ENCODE data around the gene VWC2L.

VWC2L gene

DNA sequence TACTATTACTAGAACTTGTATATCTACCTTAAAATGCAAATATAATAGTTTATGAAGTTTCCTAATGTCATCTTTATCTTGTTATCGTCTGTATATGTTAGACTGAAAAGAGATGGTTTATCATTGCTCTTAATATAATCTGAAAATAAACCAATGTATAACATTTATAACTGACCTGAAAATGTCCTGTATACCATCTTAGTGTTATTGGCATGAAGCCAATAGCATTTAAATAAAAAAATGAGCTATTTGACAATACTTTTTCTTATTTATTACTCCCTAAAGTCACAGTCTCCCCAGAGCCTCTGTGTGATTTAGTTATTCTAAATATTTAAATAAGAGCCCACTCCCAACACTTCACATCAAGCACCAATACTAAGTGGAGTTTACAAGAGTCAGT lies 1.8 kb downstream of the VWC2L start:
- Mint-ChIP-seq H3K4me1 (no peaks in the 10 kb centered on the region), H3K36me3 (no peaks in the 10 kb centered on the region), H3K27ac (no peak overlapping the region), H3K27me3 (no peaks in the 10 kb centered on the region), H3K4me3 (no peak overlapping the region), H3K9me3 (no peaks in the 10 kb centered on the region)
- ATAC-seq, result no peak

- Mint-ChIP-seq H3K4me3 (no peak overlapping the region), H3K27me3 (no peaks in the 10 kb centered on the region), H3K4me1 (no peaks in the 10 kb centered on the region), H3K27ac (no peak overlapping the region), H3K9me3 (no peaks in the 10 kb centered on the region), H3K36me3 (no peaks in the 10 kb centered on the region)
- no peak for ATAC-seq
Measured at GRCh38 chr2:214436470-214436869, 25.6 kb downstream of the VWC2L start.

GRCh38 chr2:214450118-214450894 lies 39.5 kb downstream of the VWC2L start:
- Mint-ChIP-seq H3K4me3 (no peak overlapping the region), H3K36me3 (no peaks in the 10 kb centered on the region), H3K9me3 (no peaks in the 10 kb centered on the region), H3K4me1 (no peaks in the 10 kb centered on the region), H3K27ac (no peak overlapping the region), H3K27me3 (no peaks in the 10 kb centered on the region)
- ATAC-seq, result no peak

GRCh38 chr2:214451516-214452275 lies 40.8 kb downstream of the VWC2L start:
- no peak overlapping the region for H3K4me3 Mint-ChIP-seq
- no peaks in the 10 kb centered on the region for H3K9me3 Mint-ChIP-seq
- no peak for ATAC-seq
- no peaks in the 10 kb centered on the region for H3K4me1 Mint-ChIP-seq
- H3K36me3 Mint-ChIP-seq, result no peaks in the 10 kb centered on the region
- H3K27ac Mint-ChIP-seq, result no peak overlapping the region
- H3K27me3 Mint-ChIP-seq, result no peaks in the 10 kb centered on the region

GRCh38 chr2:214465363-214466146 lies 54.7 kb downstream of the VWC2L start:
- H3K36me3 Mint-ChIP-seq, result no peaks in the 10 kb centered on the region
- no peak overlapping the region for H3K4me3 Mint-ChIP-seq
- H3K27me3 Mint-ChIP-seq, result no peaks in the 10 kb centered on the region
- H3K27ac Mint-ChIP-seq, result no peak overlapping the region
- H3K4me1 Mint-ChIP-seq, result no peaks in the 10 kb centered on the region
- ATAC-seq, result peak; percentile 24
- peaks cover 6% of the 10 kb centered on the region for H3K9me3 Mint-ChIP-seq

DNA sequence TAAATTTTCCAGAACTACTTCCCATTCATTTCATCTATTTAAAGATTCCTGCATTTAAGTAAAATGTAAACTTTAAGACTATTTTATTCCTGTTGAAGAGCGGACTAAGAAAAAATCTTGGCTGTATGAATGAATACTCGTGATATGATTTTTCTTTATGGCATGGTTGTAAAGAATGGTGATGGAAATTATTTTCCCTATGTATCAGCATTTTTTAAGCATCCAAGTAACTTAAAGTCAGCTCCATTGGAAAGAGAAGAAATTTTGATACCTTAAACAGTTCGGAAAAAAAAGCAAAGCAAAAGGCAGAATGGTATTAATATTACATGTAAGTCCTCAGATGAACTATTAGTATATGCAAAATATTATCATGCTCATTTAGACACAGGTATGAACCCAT lies 58.9 kb downstream of the VWC2L start:
- no peaks in the 10 kb centered on the region for H3K36me3 Mint-ChIP-seq
- no peaks in the 10 kb centered on the region for H3K9me3 Mint-ChIP-seq
- no peak overlapping the region for H3K4me3 Mint-ChIP-seq
- no peaks in the 10 kb centered on the region for H3K27me3 Mint-ChIP-seq
- H3K4me1 Mint-ChIP-seq, result no peaks in the 10 kb centered on the region
- no peak overlapping the region for H3K27ac Mint-ChIP-seq
- ATAC-seq, result no peak

DNA sequence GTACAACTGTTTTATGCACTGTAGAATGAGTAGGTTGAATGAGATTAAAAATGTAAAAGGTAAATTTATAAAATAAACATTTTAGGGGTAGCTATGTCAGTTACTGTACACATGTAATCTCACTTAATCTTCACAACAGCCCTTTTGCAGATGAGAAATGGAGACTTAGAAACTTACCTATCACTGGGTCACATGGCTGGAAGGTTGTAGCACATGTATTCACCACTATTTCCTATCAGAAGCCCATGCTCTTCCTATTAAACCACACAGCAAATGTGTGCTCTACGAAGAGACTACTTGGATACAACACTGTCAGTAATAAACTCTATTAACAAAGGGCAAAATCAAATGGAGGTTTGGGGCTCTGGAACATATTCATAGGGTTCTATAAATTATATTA lies 60.5 kb downstream of the VWC2L start:
- Mint-ChIP-seq H3K4me1 (no peaks in the 10 kb centered on the region), H3K4me3 (no peak overlapping the region), H3K27ac (no peak overlapping the region), H3K36me3 (no peaks in the 10 kb centered on the region), H3K9me3 (no peaks in the 10 kb centered on the region), H3K27me3 (no peaks in the 10 kb centered on the region)
- ATAC-seq, result no peak

DNA sequence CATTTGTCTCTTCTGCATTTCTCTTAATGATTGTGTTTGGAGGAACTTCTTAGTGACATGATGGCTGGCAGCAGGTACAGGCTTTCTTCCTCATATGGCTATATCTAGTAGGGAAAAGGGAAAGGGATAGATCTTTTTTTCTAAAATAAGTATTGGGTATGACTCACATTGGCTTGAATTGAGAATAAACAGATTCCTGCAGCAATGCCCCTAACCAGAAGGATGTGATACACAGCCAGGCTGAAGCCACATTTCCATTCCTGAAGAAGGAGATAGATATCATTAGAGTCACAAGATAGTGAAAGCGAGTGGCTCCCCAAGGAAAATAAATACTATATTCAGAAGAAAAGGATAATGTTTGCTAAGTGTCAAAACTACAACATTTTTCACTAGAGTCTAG lies 61.1 kb downstream of the VWC2L start:
- ATAC-seq, result no peak
- no peak overlapping the region for H3K27ac Mint-ChIP-seq
- H3K4me3 Mint-ChIP-seq, result no peak overlapping the region
- H3K4me1 Mint-ChIP-seq, result no peaks in the 10 kb centered on the region
- H3K9me3 Mint-ChIP-seq, result no peaks in the 10 kb centered on the region
- H3K36me3 Mint-ChIP-seq, result no peaks in the 10 kb centered on the region
- no peaks in the 10 kb centered on the region for H3K27me3 Mint-ChIP-seq

DNA sequence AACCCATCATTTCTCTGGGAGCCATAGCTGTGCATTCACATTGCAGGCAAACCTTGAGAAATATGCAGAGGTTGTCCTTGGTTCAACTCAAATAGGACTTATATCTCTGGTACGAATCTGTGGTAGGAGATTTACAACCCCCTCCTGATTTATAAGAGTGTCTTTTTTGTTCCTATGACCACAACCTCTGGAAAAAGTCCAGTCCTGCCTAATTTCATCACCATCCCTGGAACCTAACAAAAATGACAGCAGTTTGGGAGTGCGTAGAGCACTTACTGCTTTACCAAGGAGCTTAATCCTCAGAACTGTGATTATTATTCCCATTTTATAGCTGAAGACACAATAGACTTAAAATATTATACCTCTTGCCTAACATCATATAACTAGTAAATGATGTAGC lies 66.5 kb downstream of the VWC2L start:
- Mint-ChIP-seq H3K36me3 (no peaks in the 10 kb centered on the region), H3K27ac (no peak overlapping the region), H3K4me1 (no peaks in the 10 kb centered on the region), H3K27me3 (no peaks in the 10 kb centered on the region), H3K9me3 (no peaks in the 10 kb centered on the region), H3K4me3 (no peak overlapping the region)
- no peak for ATAC-seq

DNA sequence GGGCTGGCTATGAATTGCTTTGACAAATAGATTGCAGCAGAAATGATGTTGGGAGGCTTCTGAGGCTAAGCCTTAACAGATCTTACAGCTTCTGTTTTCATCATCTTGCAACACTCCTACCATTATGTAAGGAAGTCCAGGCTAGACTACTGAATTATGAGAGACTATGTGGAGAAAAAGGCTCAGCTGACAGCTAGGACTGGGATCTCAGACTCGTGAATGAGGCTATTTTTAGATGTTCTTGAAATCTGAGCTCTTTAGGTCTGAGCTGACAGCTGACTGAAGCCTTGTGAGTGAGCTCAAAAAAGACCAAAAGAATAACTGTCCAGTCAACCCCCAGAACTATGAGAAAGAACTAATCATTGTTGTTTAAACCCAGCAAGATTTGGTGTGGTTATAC lies 70.3 kb downstream of the VWC2L start:
- no peaks in the 10 kb centered on the region for H3K9me3 Mint-ChIP-seq
- H3K27me3 Mint-ChIP-seq, result no peaks in the 10 kb centered on the region
- H3K27ac Mint-ChIP-seq, result no peak overlapping the region
- ATAC-seq, result no peak
- no peaks in the 10 kb centered on the region for H3K36me3 Mint-ChIP-seq
- no peaks in the 10 kb centered on the region for H3K4me1 Mint-ChIP-seq
- H3K4me3 Mint-ChIP-seq, result no peak overlapping the region

GRCh38 chr2:214482728-214483127 lies 71.9 kb downstream of the VWC2L start:
- Mint-ChIP-seq H3K9me3 (no peaks in the 10 kb centered on the region), H3K4me3 (no peak overlapping the region), H3K36me3 (no peaks in the 10 kb centered on the region), H3K27me3 (no peaks in the 10 kb centered on the region), H3K4me1 (no peaks in the 10 kb centered on the region), H3K27ac (no peak overlapping the region)
- no peak for ATAC-seq

- ATAC-seq, result no peak
- Mint-ChIP-seq H3K27ac (no peak overlapping the region), H3K4me3 (no peak overlapping the region), H3K4me1 (no peaks in the 10 kb centered on the region), H3K27me3 (no peaks in the 10 kb centered on the region), H3K36me3 (no peaks in the 10 kb centered on the region), H3K9me3 (no peaks in the 10 kb centered on the region)
Measured at GRCh38 chr2:214484239-214484638, 73.4 kb downstream of the VWC2L start.

DNA sequence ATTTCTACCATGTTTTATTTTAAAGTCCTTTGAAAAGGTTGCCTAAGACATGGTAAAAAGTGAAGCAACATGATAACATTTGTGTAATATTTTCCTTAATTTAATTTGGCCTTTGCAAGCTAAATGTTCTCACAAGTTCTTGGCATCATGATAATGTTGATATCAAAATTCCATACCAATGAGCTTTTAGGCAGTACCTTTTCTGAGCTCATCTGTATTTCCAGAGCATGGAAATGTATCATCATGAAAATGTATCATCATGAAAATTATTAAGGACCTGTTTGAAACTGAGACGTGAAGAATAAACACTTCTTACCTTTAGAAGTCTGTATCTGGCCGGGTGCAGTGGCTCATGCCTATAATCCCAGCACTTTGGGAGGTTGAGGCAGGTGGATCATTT lies 73.8 kb downstream of the VWC2L start:
- Mint-ChIP-seq H3K27me3 (no peaks in the 10 kb centered on the region), H3K4me1 (no peaks in the 10 kb centered on the region), H3K27ac (no peak overlapping the region), H3K36me3 (no peaks in the 10 kb centered on the region), H3K4me3 (no peak overlapping the region), H3K9me3 (no peaks in the 10 kb centered on the region)
- ATAC-seq, result no peak

- H3K9me3 Mint-ChIP-seq, result peaks cover 3% of the 10 kb centered on the region
- H3K27ac Mint-ChIP-seq, result no peak overlapping the region
- H3K4me3 Mint-ChIP-seq, result no peak overlapping the region
- no peaks in the 10 kb centered on the region for H3K27me3 Mint-ChIP-seq
- no peaks in the 10 kb centered on the region for H3K36me3 Mint-ChIP-seq
- H3K4me1 Mint-ChIP-seq, result no peaks in the 10 kb centered on the region
- ATAC-seq, result no peak
Measured at GRCh38 chr2:214489181-214489580, 78.3 kb downstream of the VWC2L start.

- H3K27ac Mint-ChIP-seq, result no peak overlapping the region
- no peak for ATAC-seq
- peaks cover 3% of the 10 kb centered on the region for H3K9me3 Mint-ChIP-seq
- H3K27me3 Mint-ChIP-seq, result no peaks in the 10 kb centered on the region
- H3K36me3 Mint-ChIP-seq, result no peaks in the 10 kb centered on the region
- H3K4me1 Mint-ChIP-seq, result no peaks in the 10 kb centered on the region
- H3K4me3 Mint-ChIP-seq, result no peak overlapping the region
Measured at GRCh38 chr2:214489702-214490101, 78.8 kb downstream of the VWC2L start.
